ENCODE results near the gene EPDR1. TPM values are rescaled to one million over a fixed set of nuclear protein-coding genes. Genes with fewer than 3 reads are reported as not detected.

The EPDR1 gene
- total RNA-seq, 3 donors from 2014 or later (not counting 1 experiment from before 2014, with no cell fraction given), result 1.4 to 2.1 (median 2.0) TPM

- no peak for TF ChIP-seq CTCF (IDR thresholded peaks at IDR 0.05)
- 93% methylated on average over 2 of the region's 2 CpGs for WGBS (ENCODE audit: insufficient coverage)
- Mint-ChIP-seq H3K9me3 (no peaks in the 10 kb centered on the region), H3K36me3 (no peaks in the 10 kb centered on the region), H3K4me3 (no peak overlapping the region), H3K27me3 (ENCODE audit: low read depth in 2 of 2) (peaks cover 0 to 7% of the 10 kb centered on the region in 2 donors), H3K27ac (no peak overlapping the region), H3K4me1 (no peaks in the 10 kb centered on the region)
- Histone ChIP-seq H3K27me3 (ENCODE audit: control insufficient read depth, insufficient read depth, low read length) (no peaks in the 10 kb centered on the region), H3K27ac (ENCODE audit: low read length) (no peak overlapping the region), H3K9me3 (ENCODE audit: control insufficient read depth, insufficient read depth, low read length) (no peaks in the 10 kb centered on the region), H3K4me1 (ENCODE audit: control insufficient read depth, insufficient read depth, low read length) (no peaks in the 10 kb centered on the region), H3K4me3 (ENCODE audit: low read length) (no peak overlapping the region), H3K36me3 (ENCODE audit: control insufficient read depth, insufficient read depth, low read length) (no peaks in the 10 kb centered on the region)
- intact Hi-C loops (cut with micrococcal nuclease), result no loop called here
- DNase-seq (no peak), ATAC-seq (no peak)
These were observed 40.0 kb downstream of the EPDR1 start for GRCh38 chr7:37960483-37960882.

- Mint-ChIP-seq H3K4me3 (no peak overlapping the region), H3K27me3 (ENCODE audit: low read depth in 2 of 2) (peaks cover 0 to 7% of the 10 kb centered on the region in 2 donors), H3K4me1 (no peaks in the 10 kb centered on the region), H3K9me3 (no peaks in the 10 kb centered on the region), H3K36me3 (no peaks in the 10 kb centered on the region), H3K27ac (no peak overlapping the region)
- no peaks in the 10 kb centered on the region for H3K9me3 ChIP-seq (ENCODE audit: control insufficient read depth, insufficient read depth, low read length)
- no peak overlapping the region for H3K27ac ChIP-seq (ENCODE audit: low read length)
- 90% methylated on average over 5 of the region's 5 CpGs for WGBS (ENCODE audit: insufficient coverage)
- no peaks in the 10 kb centered on the region for H3K4me1 ChIP-seq (ENCODE audit: control insufficient read depth, insufficient read depth, low read length)
- DNase-seq (no peak), ATAC-seq (no peak)
- H3K36me3 ChIP-seq (ENCODE audit: control insufficient read depth, insufficient read depth, low read length), result no peaks in the 10 kb centered on the region
- intact Hi-C loops (cut with micrococcal nuclease), result no loop called here
- TF ChIP-seq CTCF (IDR thresholded peaks at IDR 0.05), result no peak
- no peak overlapping the region for H3K4me3 ChIP-seq (ENCODE audit: low read length)
- H3K27me3 ChIP-seq (ENCODE audit: control insufficient read depth, insufficient read depth, low read length), result no peaks in the 10 kb centered on the region
These were observed 40.8 kb downstream of the EPDR1 start for GRCh38 chr7:37961251-37961650.

- Mint-ChIP-seq H3K9me3 (no peaks in the 10 kb centered on the region), H3K36me3 (no peaks in the 10 kb centered on the region), H3K4me3 (no peak overlapping the region), H3K4me1 (no peaks in the 10 kb centered on the region), H3K27ac (no peak overlapping the region), H3K27me3 (ENCODE audit: low read depth in 2 of 2) (peaks cover 0 to 7% of the 10 kb centered on the region in 2 donors)
- Histone ChIP-seq H3K27ac (ENCODE audit: low read length) (no peak overlapping the region), H3K9me3 (ENCODE audit: control insufficient read depth, insufficient read depth, low read length) (no peaks in the 10 kb centered on the region), H3K4me1 (ENCODE audit: control insufficient read depth, insufficient read depth, low read length) (no peaks in the 10 kb centered on the region), H3K4me3 (ENCODE audit: low read length) (no peak overlapping the region), H3K27me3 (ENCODE audit: control insufficient read depth, insufficient read depth, low read length) (no peaks in the 10 kb centered on the region), H3K36me3 (ENCODE audit: control insufficient read depth, insufficient read depth, low read length) (no peaks in the 10 kb centered on the region)
- no peak for DNase-seq
- intact Hi-C loops (cut with micrococcal nuclease), result no loop called here
- no peak for ATAC-seq
- WGBS (ENCODE audit: insufficient coverage), result no CpG with 5 or more reads among the region's 5 CpGs
- no peak for TF ChIP-seq CTCF (IDR thresholded peaks at IDR 0.05)
These were observed 43.8 kb downstream of the EPDR1 start for GRCh38 chr7:37964196-37964595.

GRCh38 chr7:37970211-37970610 is 49.8 kb downstream of the EPDR1 start:
- H3K36me3 ChIP-seq (ENCODE audit: control insufficient read depth, insufficient read depth, low read length), result no peaks in the 10 kb centered on the region
- DNase-seq, result no peak
- no peaks in the 10 kb centered on the region for H3K4me1 Mint-ChIP-seq
- no peak overlapping the region for H3K27ac ChIP-seq (ENCODE audit: low read length)
- H3K9me3 ChIP-seq (ENCODE audit: control insufficient read depth, insufficient read depth, low read length), result no peaks in the 10 kb centered on the region
- H3K4me1 ChIP-seq (ENCODE audit: control insufficient read depth, insufficient read depth, low read length), result no peaks in the 10 kb centered on the region
- no peaks in the 10 kb centered on the region for H3K36me3 Mint-ChIP-seq
- no peak for TF ChIP-seq CTCF (IDR thresholded peaks at IDR 0.05)
- H3K4me3 ChIP-seq (ENCODE audit: low read length), result no peak overlapping the region
- H3K4me3 Mint-ChIP-seq, result no peak overlapping the region
- H3K27me3 Mint-ChIP-seq (ENCODE audit: low read depth in 2 of 2), result no peaks in the 10 kb centered on the region
- 80% methylated on average over 3 of the region's 3 CpGs for WGBS (ENCODE audit: insufficient coverage)
- peak; percentile 29 to 86 (median 41) for ATAC-seq
- H3K27me3 ChIP-seq (ENCODE audit: control insufficient read depth, insufficient read depth, low read length), result no peaks in the 10 kb centered on the region
- intact Hi-C loops (cut with micrococcal nuclease), result no loop called here
- H3K9me3 Mint-ChIP-seq, result no peaks in the 10 kb centered on the region
- no peak overlapping the region for H3K27ac Mint-ChIP-seq
